ENCODE data around the gene DOK5.

The DOK5 gene

GRCh38 chr20:54589402-54590030 is 114.1 kb downstream of the DOK5 start:
- no peaks in the 10 kb centered on the region for H3K79me2 ChIP-seq (ENCODE audit: insufficient read depth, low read length)
- ATAC-seq (ENCODE audit: insufficient read depth, low read depth) (no peak), DNase-seq (no peak)
- no peaks in the 10 kb centered on the region for H3K4me1 ChIP-seq (ENCODE audit: insufficient read depth, low read length)
- H2AFZ ChIP-seq (ENCODE audit: low read depth, low read length) = no peak overlapping the region
- H3K36me3 ChIP-seq (ENCODE audit: insufficient read depth, low read length) = no peaks in the 10 kb centered on the region
- H3K4me3 ChIP-seq (ENCODE audit: low read depth in 1 of 2, low read length in 2 of 2) = no peak overlapping the region
- H3K27me3 ChIP-seq (ENCODE audit: insufficient read depth, low read length, poor library complexity) = peaks cover 6% of the 10 kb centered on the region
- no peak overlapping the region for H3K9ac ChIP-seq (ENCODE audit: low read depth, low read length)
- H3K27ac ChIP-seq (ENCODE audit: low read length) = no peak overlapping the region
- no peaks in the 10 kb centered on the region for H4K20me1 ChIP-seq (ENCODE audit: insufficient read depth, low read length)
- no peak for TF ChIP-seq EZH2 (IDR thresholded peaks at IDR 0.05; ENCODE audit: borderline replicate concordance, low read depth, low read length, severe bottlenecking)
- H3K4me2 ChIP-seq (ENCODE audit: insufficient read depth, low read length) = no peak overlapping the region
- H3K9me3 ChIP-seq (ENCODE audit: insufficient read depth, low read length, severe bottlenecking) = no peaks in the 10 kb centered on the region

- Histone ChIP-seq H3K9me3 (ENCODE audit: insufficient read depth, low read length, severe bottlenecking) (no peaks in the 10 kb centered on the region), H4K20me1 (ENCODE audit: insufficient read depth, low read length) (no peaks in the 10 kb centered on the region), H3K4me3 (ENCODE audit: low read depth in 1 of 2, low read length in 2 of 2) (no peak overlapping the region), H3K79me2 (ENCODE audit: insufficient read depth, low read length) (no peaks in the 10 kb centered on the region), H3K36me3 (ENCODE audit: insufficient read depth, low read length) (no peaks in the 10 kb centered on the region), H3K9ac (ENCODE audit: low read depth, low read length) (no peak overlapping the region), H3K4me1 (ENCODE audit: insufficient read depth, low read length) (no peaks in the 10 kb centered on the region), H2AFZ (ENCODE audit: low read depth, low read length) (no peak overlapping the region), H3K27ac (ENCODE audit: low read length) (no peak overlapping the region), H3K4me2 (ENCODE audit: insufficient read depth, low read length) (no peak overlapping the region), H3K27me3 (ENCODE audit: insufficient read depth, low read length, poor library complexity) (peaks cover 6% of the 10 kb centered on the region)
- ATAC-seq (ENCODE audit: insufficient read depth, low read depth) (no peak), DNase-seq (no peak)
- TF ChIP-seq EZH2 (IDR thresholded peaks at IDR 0.05; ENCODE audit: borderline replicate concordance, low read depth, low read length, severe bottlenecking) = no peak
- TF ChIP-seq, protein P1, sequence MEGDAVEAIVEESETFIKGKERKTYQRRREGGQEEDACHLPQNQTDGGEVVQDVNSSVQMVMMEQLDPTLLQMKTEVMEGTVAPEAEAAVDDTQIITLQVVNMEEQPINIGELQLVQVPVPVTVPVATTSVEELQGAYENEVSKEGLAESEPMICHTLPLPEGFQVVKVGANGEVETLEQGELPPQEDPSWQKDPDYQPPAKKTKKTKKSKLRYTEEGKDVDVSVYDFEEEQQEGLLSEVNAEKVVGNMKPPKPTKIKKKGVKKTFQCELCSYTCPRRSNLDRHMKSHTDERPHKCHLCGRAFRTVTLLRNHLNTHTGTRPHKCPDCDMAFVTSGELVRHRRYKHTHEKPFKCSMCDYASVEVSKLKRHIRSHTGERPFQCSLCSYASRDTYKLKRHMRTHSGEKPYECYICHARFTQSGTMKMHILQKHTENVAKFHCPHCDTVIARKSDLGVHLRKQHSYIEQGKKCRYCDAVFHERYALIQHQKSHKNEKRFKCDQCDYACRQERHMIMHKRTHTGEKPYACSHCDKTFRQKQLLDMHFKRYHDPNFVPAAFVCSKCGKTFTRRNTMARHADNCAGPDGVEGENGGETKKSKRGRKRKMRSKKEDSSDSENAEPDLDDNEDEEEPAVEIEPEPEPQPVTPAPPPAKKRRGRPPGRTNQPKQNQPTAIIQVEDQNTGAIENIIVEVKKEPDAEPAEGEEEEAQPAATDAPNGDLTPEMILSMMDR (IDR thresholded peaks at IDR 0.05; ENCODE audit: borderline replicate concordance, extremely low read depth, low read length, poor library complexity, severe bottlenecking) = no peak
These were observed 115.5 kb downstream of the DOK5 start for GRCh38 chr20:54590856-54591255.

DNA sequence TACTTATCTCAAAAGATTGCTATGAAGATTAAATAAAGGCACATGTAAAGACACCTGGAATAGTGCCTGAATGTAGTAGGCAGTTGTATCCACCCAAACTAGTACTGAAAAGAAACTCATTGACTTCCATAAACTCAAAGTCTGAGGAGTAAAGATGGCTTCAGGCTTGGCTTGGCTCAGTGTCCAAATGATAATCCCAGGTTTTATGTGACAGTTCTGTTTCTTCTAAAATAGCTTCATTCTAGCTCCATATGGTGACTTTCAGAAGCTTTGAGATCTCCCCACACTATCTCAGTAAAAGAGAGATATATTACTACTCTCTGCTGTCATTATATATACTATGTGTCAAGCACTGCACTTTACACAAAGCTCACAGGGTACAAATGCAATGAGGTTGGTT is 121.3 kb downstream of the DOK5 start:
- H3K9me3 ChIP-seq (ENCODE audit: insufficient read depth, low read length, severe bottlenecking) = peaks cover 5% of the 10 kb centered on the region
- no peaks in the 10 kb centered on the region for H3K79me2 ChIP-seq (ENCODE audit: insufficient read depth, low read length)
- no peaks in the 10 kb centered on the region for H4K20me1 ChIP-seq (ENCODE audit: insufficient read depth, low read length)
- H3K4me1 ChIP-seq (ENCODE audit: insufficient read depth, low read length) = no peaks in the 10 kb centered on the region
- peaks cover 26% of the 10 kb centered on the region for H3K27me3 ChIP-seq (ENCODE audit: insufficient read depth, low read length, poor library complexity)
- H2AFZ ChIP-seq (ENCODE audit: low read depth, low read length) = no peak overlapping the region
- H3K27ac ChIP-seq (ENCODE audit: low read length) = no peak overlapping the region
- DNase-seq = no peak
- H3K36me3 ChIP-seq (ENCODE audit: insufficient read depth, low read length) = no peaks in the 10 kb centered on the region
- H3K9ac ChIP-seq (ENCODE audit: low read depth, low read length) = no peak overlapping the region
- TF ChIP-seq, protein P1 (IDR thresholded peaks at IDR 0.05; ENCODE audit: borderline replicate concordance, extremely low read depth, low read length, poor library complexity, severe bottlenecking) = no peak
- no peak for TF ChIP-seq EZH2 (IDR thresholded peaks at IDR 0.05; ENCODE audit: borderline replicate concordance, low read depth, low read length, severe bottlenecking)
- H3K4me3 ChIP-seq (ENCODE audit: low read depth in 1 of 2, low read length in 2 of 2) = no peak overlapping the region
- ATAC-seq (ENCODE audit: insufficient read depth, low read depth) = no peak
- H3K4me2 ChIP-seq (ENCODE audit: insufficient read depth, low read length) = no peak overlapping the region

GRCh38 chr20:54598352-54598751 is 123.0 kb downstream of the DOK5 start:
- no peaks in the 10 kb centered on the region for H3K79me2 ChIP-seq (ENCODE audit: insufficient read depth, low read length)
- peaks cover 26% of the 10 kb centered on the region for H3K27me3 ChIP-seq (ENCODE audit: insufficient read depth, low read length, poor library complexity)
- no peak overlapping the region for H3K27ac ChIP-seq (ENCODE audit: low read length)
- H3K4me1 ChIP-seq (ENCODE audit: insufficient read depth, low read length) = no peaks in the 10 kb centered on the region
- TF ChIP-seq, protein P1 (IDR thresholded peaks at IDR 0.05; ENCODE audit: borderline replicate concordance, extremely low read depth, low read length, poor library complexity, severe bottlenecking) = no peak
- TF ChIP-seq EZH2 (IDR thresholded peaks at IDR 0.05; ENCODE audit: borderline replicate concordance, low read depth, low read length, severe bottlenecking) = no peak
- no peak for DNase-seq
- no peak for ATAC-seq (ENCODE audit: insufficient read depth, low read depth)
- no peak overlapping the region for H3K9ac ChIP-seq (ENCODE audit: low read depth, low read length)
- peaks cover 5% of the 10 kb centered on the region for H3K9me3 ChIP-seq (ENCODE audit: insufficient read depth, low read length, severe bottlenecking)
- H3K4me2 ChIP-seq (ENCODE audit: insufficient read depth, low read length) = no peak overlapping the region
- no peaks in the 10 kb centered on the region for H4K20me1 ChIP-seq (ENCODE audit: insufficient read depth, low read length)
- no peaks in the 10 kb centered on the region for H3K36me3 ChIP-seq (ENCODE audit: insufficient read depth, low read length)
- H3K4me3 ChIP-seq (ENCODE audit: low read depth in 1 of 2, low read length in 2 of 2) = no peak overlapping the region
- H2AFZ ChIP-seq (ENCODE audit: low read depth, low read length) = no peak overlapping the region
